ENCODE results near the gene MBTD1.
"Not testable (repeated sequence)": the region's sequence is repeated elsewhere in the genome, so short reads cannot be mapped to it uniquely, and the experiment has no call there.

MBTD1 gene

GRCh38 chr17:51255673-51256072 is 4.2 kb downstream of the MBTD1 start:
- no peak for DNase-seq (ENCODE audit: low read depth)

- no peak for DNase-seq (ENCODE audit: low read depth)
Measured at GRCh38 chr17:51251010-51251409, 8.8 kb downstream of the MBTD1 start.

GRCh38 chr17:51250314-51250840 is 9.5 kb downstream of the MBTD1 start:
- DNase-seq (ENCODE audit: low read depth): no peak

GRCh38 chr17:51245535-51245934 is 14.3 kb downstream of the MBTD1 start:
- no peak for DNase-seq (ENCODE audit: low read depth)

- DNase-seq (ENCODE audit: low read depth): no peak
Measured at GRCh38 chr17:51244041-51244440, 15.8 kb downstream of the MBTD1 start.

GRCh38 chr17:51240275-51240674 is 19.6 kb downstream of the MBTD1 start:
- no peak for DNase-seq (ENCODE audit: low read depth)

GRCh38 chr17:51238255-51238887 is 21.5 kb downstream of the MBTD1 start:
- no peak for DNase-seq (ENCODE audit: low read depth)

- DNase-seq (ENCODE audit: low read depth): no peak
Measured at GRCh38 chr17:51234162-51234561, 25.7 kb downstream of the MBTD1 start.

GRCh38 chr17:51231999-51232398 is 27.9 kb downstream of the MBTD1 start:
- no peak for DNase-seq (ENCODE audit: low read depth)

- no peak for DNase-seq (ENCODE audit: low read depth)
Measured at GRCh38 chr17:51230306-51230705, 29.5 kb downstream of the MBTD1 start.

- no peak for DNase-seq (ENCODE audit: low read depth)
Measured at GRCh38 chr17:51229889-51230288, 30.0 kb downstream of the MBTD1 start.

- no peak for DNase-seq (ENCODE audit: low read depth)
Measured at GRCh38 chr17:51228161-51228560, 31.7 kb downstream of the MBTD1 start.

- DNase-seq (ENCODE audit: low read depth): not testable (repeated sequence)
Measured at GRCh38 chr17:51225523-51225922, 34.3 kb downstream of the MBTD1 start.

GRCh38 chr17:51224402-51225262 is 35.2 kb downstream of the MBTD1 start:
- DNase-seq (ENCODE audit: low read depth): no peak

GRCh38 chr17:51221322-51221721 is 38.5 kb downstream of the MBTD1 start:
- no peak for DNase-seq (ENCODE audit: low read depth)

GRCh38 chr17:51217946-51218345 is 41.9 kb downstream of the MBTD1 start:
- DNase-seq (ENCODE audit: low read depth): no peak

- no peak for DNase-seq (ENCODE audit: low read depth)
Measured at GRCh38 chr17:51214920-51215319, 44.9 kb downstream of the MBTD1 start.

GRCh38 chr17:51203838-51204237 is 56.0 kb downstream of the MBTD1 start:
- DNase-seq (ENCODE audit: low read depth): no peak

GRCh38 chr17:51200846-51201245 is 59.0 kb downstream of the MBTD1 start:
- DNase-seq (ENCODE audit: low read depth): no peak

- no peak for DNase-seq (ENCODE audit: low read depth)
Measured at GRCh38 chr17:51200295-51200694, 59.6 kb downstream of the MBTD1 start.

GRCh38 chr17:51197754-51198153 is 62.1 kb downstream of the MBTD1 start:
- no peak for DNase-seq (ENCODE audit: low read depth)

GRCh38 chr17:51191895-51192294 is 68.0 kb downstream of the MBTD1 start:
- DNase-seq (ENCODE audit: low read depth): no peak

- no peak for DNase-seq (ENCODE audit: low read depth)
Measured at GRCh38 chr17:51189628-51190027, 70.2 kb downstream of the MBTD1 start.
